Adipocyte (in vitro differentiated cells): ENCODE data around the gene PALMD.

Experiments
- DNase-seq: peaks from one replicate; pipeline ENCODE4 v3.0.0-alpha.2; 2015; ENCODE audit warnings: low read depth
- H3K27me3 ChIP-seq: replicated peaks from 2 replicates; pipeline ENCODE4 v1.7.0; 2013; ENCODE audit warnings: mild to moderate bottlenecking, low read length, moderate library complexity; ENCODE audit not compliant: control insufficient read depth, insufficient read depth
- H3K36me3 ChIP-seq: 2 replicates; pipeline ENCODE4 v1.7.0; 2013; ENCODE audit warnings: low read length, mild to moderate bottlenecking, moderate library complexity; ENCODE audit not compliant: control insufficient read depth, insufficient read depth, severe bottlenecking
- H3K4me1 ChIP-seq: 2 replicates; pipeline ENCODE4 v1.7.0; 2013; ENCODE audit warnings: mild to moderate bottlenecking, low read length, moderate library complexity; ENCODE audit not compliant: control insufficient read depth, insufficient read depth
- H3K4me3 ChIP-seq: 2 replicates; pipeline ENCODE4 v1.7.0; 2013; ENCODE audit warnings: mild to moderate bottlenecking, low read length, moderate library complexity
- H3K9ac ChIP-seq: 2 replicates; pipeline ENCODE4 v1.7.0; 2013; ENCODE audit warnings: mild to moderate bottlenecking, low read length, moderate library complexity
- H3K9me3 ChIP-seq: 2 replicates; pipeline ENCODE4 v1.7.0; 2013; ENCODE audit warnings: mild to moderate bottlenecking, low read length, moderate library complexity; ENCODE audit not compliant: control insufficient read depth

The PALMD gene

DNA sequence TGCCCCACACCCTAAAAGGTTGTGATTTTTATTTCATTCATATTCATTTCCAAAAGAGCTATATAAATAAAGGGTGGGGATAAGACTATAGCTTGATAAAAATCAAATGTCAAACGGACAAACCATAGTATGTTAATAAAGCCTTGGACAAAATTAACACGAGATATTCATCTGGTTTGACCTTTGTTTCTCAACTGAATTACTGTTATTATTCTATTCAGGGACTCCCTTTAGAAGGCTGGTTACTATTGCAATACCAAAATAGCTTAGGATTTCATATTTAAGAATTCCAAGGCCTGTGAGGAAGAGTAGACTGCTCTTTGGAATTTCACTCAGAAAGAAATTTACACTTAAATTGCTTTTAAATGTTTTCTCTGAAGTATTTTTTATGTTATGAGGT, 10.2 kb upstream of the PALMD start:
- H3K27me3 ChIP-seq = no peaks in the 10 kb centered on the region
- DNase-seq = no peak
- no peaks in the 10 kb centered on the region for H3K9me3 ChIP-seq
- H3K4me1 ChIP-seq = peaks cover 18% of the 10 kb centered on the region
- H3K4me3 ChIP-seq = no peak overlapping the region
- no peaks in the 10 kb centered on the region for H3K36me3 ChIP-seq
- H3K9ac ChIP-seq = no peak overlapping the region

- Histone ChIP-seq H3K4me1 (peaks cover 18% of the 10 kb centered on the region), H3K27me3 (no peaks in the 10 kb centered on the region)
Observed at GRCh38 chr1:99636647-99637175, 9.2 kb upstream of the PALMD start.

GRCh38 chr1:99638853-99639252, 7.1 kb upstream of the PALMD start:
- H3K27me3 ChIP-seq = no peaks in the 10 kb centered on the region
- DNase-seq = no peak
- H3K36me3 ChIP-seq = no peaks in the 10 kb centered on the region
- H3K9ac ChIP-seq = no peak overlapping the region
- H3K9me3 ChIP-seq = no peaks in the 10 kb centered on the region
- H3K4me1 ChIP-seq = peaks cover 28% of the 10 kb centered on the region
- no peak overlapping the region for H3K4me3 ChIP-seq

More at GRCh38 chr1:99636647-99637175, 9.2 kb upstream of the PALMD start:
- Histone ChIP-seq H3K9ac (no peak overlapping the region), H3K9me3 (no peaks in the 10 kb centered on the region), H3K36me3 (no peaks in the 10 kb centered on the region), H3K4me3 (no peak overlapping the region)
- DNase-seq = peak; percentile 17

DNA sequence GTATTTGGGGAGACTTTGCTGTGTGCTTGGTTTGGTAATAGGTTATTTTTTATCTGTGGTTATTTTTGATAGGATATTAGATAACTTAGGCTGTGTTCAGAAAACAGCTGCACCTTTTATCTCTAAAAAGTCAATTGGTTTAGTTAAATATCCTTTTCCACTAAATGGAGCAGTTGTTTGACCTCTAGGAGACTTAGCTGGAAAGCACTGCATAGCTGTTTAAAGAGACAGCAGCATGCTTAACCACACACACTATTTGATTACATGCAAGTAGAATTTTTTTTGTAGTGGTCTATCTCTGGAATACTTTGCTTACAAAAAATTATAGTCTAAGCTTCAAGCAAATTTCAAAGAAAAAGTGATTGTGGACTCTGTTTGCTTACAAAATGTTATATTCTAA, 6.5 kb upstream of the PALMD start:
- no peak for DNase-seq
- Histone ChIP-seq H3K4me3 (no peak overlapping the region), H3K36me3 (no peaks in the 10 kb centered on the region), H3K4me1 (peaks cover 32% of the 10 kb centered on the region), H3K27me3 (no peaks in the 10 kb centered on the region), H3K9ac (no peak overlapping the region), H3K9me3 (no peaks in the 10 kb centered on the region)

DNA sequence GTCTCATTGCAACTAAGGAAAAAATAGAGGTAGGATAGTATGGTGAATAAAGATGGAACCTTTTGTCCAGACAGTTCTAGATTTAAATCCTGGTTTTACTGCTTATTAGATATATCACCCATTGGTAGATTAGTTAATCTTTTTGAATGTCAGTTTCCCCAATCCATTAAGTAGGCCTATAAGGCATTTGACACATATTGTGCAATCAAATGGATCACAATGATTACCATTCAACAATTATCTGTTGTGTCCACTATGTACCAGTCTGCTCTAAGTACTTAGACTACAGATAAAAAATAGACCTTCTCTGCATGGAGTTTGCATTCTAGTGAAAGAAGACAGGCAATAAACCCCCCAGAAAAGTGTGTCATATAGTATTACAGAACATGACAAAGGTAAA, 6.0 kb upstream of the PALMD start:
- Histone ChIP-seq H3K9ac (no peak overlapping the region), H3K27me3 (no peaks in the 10 kb centered on the region), H3K9me3 (no peaks in the 10 kb centered on the region), H3K36me3 (no peaks in the 10 kb centered on the region), H3K4me3 (no peak overlapping the region), H3K4me1 (peaks cover 37% of the 10 kb centered on the region)
- DNase-seq = no peak

DNA sequence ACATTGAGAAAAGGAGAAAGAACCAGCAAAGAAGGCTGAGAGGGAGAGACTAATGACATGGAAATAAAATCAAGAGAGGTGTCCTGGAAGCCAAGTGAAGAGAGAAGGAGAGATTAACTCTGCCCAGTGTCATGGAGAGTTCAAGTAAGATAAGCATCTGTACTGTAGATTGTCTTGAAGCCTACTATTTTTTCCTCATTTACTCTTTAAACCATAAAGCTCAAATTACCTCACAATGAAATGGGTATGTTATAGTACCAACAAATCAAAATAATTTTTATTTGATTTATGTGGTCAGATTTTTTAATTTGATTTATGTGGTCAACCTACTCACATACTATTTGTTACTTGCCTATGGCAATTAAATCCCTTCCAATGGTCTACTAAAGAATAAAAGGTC, 5.2 kb upstream of the PALMD start:
- Histone ChIP-seq H3K36me3 (no peaks in the 10 kb centered on the region), H3K9ac (no peak overlapping the region), H3K4me3 (no peak overlapping the region), H3K9me3 (no peaks in the 10 kb centered on the region), H3K27me3 (no peaks in the 10 kb centered on the region), H3K4me1 (peaks cover 36% of the 10 kb centered on the region)
- no peak for DNase-seq

- H3K27me3 ChIP-seq = no peaks in the 10 kb centered on the region
- H3K36me3 ChIP-seq = no peaks in the 10 kb centered on the region
- H3K4me3 ChIP-seq = no peak overlapping the region
Observed at GRCh38 chr1:99641558-99641957, 4.4 kb upstream of the PALMD start.

GRCh38 chr1:99642053-99642452, 3.9 kb upstream of the PALMD start:
- no peak for DNase-seq
- Histone ChIP-seq H3K4me1 (peaks cover 25% of the 10 kb centered on the region), H3K36me3 (no peaks in the 10 kb centered on the region), H3K9ac (no peak overlapping the region), H3K27me3 (no peaks in the 10 kb centered on the region), H3K4me3 (no peak overlapping the region), H3K9me3 (no peaks in the 10 kb centered on the region)

More at GRCh38 chr1:99641558-99641957, 4.4 kb upstream of the PALMD start:
- no peak for DNase-seq
- no peaks in the 10 kb centered on the region for H3K9me3 ChIP-seq
- no peak overlapping the region for H3K9ac ChIP-seq
- H3K4me1 ChIP-seq = peaks cover 27% of the 10 kb centered on the region

- Histone ChIP-seq H3K27me3 (no peaks in the 10 kb centered on the region), H3K4me3 (no peak overlapping the region), H3K36me3 (no peaks in the 10 kb centered on the region), H3K4me1 (peaks cover 32% of the 10 kb centered on the region), H3K9ac (no peak overlapping the region), H3K9me3 (no peaks in the 10 kb centered on the region)
- no peak for DNase-seq
Observed at GRCh38 chr1:99643021-99643779, 2.7 kb upstream of the PALMD start.

DNA sequence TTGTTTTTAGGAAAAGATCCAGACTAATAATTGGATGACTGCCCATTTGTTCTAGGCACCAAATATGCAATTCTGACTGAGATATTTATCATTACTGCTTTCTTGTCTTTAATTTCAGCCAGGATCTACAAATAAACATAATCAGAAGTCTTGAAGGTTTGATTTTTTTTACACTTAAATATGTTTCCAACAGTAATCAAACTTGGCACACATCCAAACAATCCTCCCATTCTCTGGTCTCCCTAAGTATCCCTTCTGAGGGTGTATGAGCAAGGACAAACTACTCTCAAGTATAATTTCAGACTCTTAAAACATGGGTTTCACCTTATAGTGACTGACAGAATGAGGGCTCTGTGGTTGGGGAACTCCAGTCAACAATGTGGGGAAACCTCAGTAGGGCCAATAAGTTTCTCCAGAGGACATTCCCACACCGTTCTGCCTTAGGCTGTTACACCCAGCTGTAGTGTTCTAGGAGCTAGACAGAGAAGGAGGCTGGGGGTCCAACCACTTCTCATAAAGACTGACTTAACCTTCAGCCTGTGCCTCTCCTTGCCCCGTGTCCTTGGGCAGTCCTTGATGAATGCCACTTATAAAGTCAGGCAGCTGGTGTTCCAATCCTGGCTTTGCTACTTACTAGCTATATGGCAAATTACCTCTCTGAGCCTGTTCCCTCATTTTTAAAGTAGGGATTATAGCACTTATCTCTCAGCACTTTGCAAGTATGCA, 1.5 kb upstream of the PALMD start:
- Histone ChIP-seq H3K4me3 (no peak overlapping the region), H3K27me3 (no peaks in the 10 kb centered on the region), H3K9ac (no peak overlapping the region), H3K9me3 (no peaks in the 10 kb centered on the region), H3K36me3 (peaks cover 3% of the 10 kb centered on the region), H3K4me1 (peaks cover 35% of the 10 kb centered on the region)
- DNase-seq = no peak

GRCh38 chr1:99645203-99645602, 710 bp upstream of the PALMD start:
- no peak overlapping the region for H3K4me3 ChIP-seq
- peak; percentile 32 for DNase-seq
- H3K36me3 ChIP-seq = peaks cover 6% of the 10 kb centered on the region
- H3K9ac ChIP-seq = no peak overlapping the region
- peaks cover 40% of the 10 kb centered on the region for H3K4me1 ChIP-seq
- H3K27me3 ChIP-seq = no peaks in the 10 kb centered on the region
- no peaks in the 10 kb centered on the region for H3K9me3 ChIP-seq
